BJ (cell line): ENCODE data around the gene WDR35. TPM values are rescaled to one million over a fixed set of nuclear protein-coding genes. Genes with fewer than 3 reads are reported as not detected.
"Not testable (repeated sequence)": the region's sequence is repeated elsewhere in the genome, so short reads cannot be mapped to it uniquely, and the experiment has no call there.

ENCODE experiments used
- CTCF ChIA-PET: fragments of 350-600 bp; formaldehyde crosslinking; extraction: SDS; loops from one replicate; lab custom pipeline; 2021; ENCODE audit warnings: antibody characterized with exemption, inconsistent platforms; lab: Yijun Ruan, JAX
- POLR2A ChIA-PET: fragments of 300-600 bp; sonication (Branson Sonifier 250); formaldehyde crosslinking; extraction: SDS; loops from one replicate; lab custom pipeline; 2021; ENCODE audit warnings: antibody characterized with exemption; lab: Charles Lee
- DNase-seq: peaks from one replicate; pipeline ENCODE4 v3.0.0-alpha.2; 2011; ENCODE audit warnings: low read depth
- H3K27me3 ChIP-seq: 2 replicates; pipeline ENCODE4 v1.6.0; 2011; ENCODE audit warnings: low read length; ENCODE audit not compliant: control insufficient read depth, insufficient read depth
- H3K36me3 ChIP-seq: 2 replicates; pipeline ENCODE4 v1.5.1; 2011; ENCODE audit warnings: low read length; ENCODE audit not compliant: control insufficient read depth, insufficient read depth
- H3K4me3 ChIP-seq: 2 replicates; pipeline ENCODE4 v1.5.1; 2011; ENCODE audit warnings: low read depth, mild to moderate bottlenecking, control low read depth, low read length
- CTCF ChIP-seq: IDR thresholded peaks from 2 replicates; pipeline ENCODE4 v1.5.1; 2011; ENCODE audit warnings: low read depth, mild to moderate bottlenecking, control low read depth, inconsistent platforms, low read length, moderate library complexity; ENCODE audit not compliant: insufficient read depth
- polyA plus RNA-seq: library from polyadenylated mRNA; depleted of rRNA; stranded (reverse); fragments of >200 nt; gene quantifications from 2 replicates; pipeline ENCODE4 v1.2.3, GENCODE V29; 2011

WDR35 gene
- polyA plus RNA-seq, 1 experiment: 2.5 TPM

DNA sequence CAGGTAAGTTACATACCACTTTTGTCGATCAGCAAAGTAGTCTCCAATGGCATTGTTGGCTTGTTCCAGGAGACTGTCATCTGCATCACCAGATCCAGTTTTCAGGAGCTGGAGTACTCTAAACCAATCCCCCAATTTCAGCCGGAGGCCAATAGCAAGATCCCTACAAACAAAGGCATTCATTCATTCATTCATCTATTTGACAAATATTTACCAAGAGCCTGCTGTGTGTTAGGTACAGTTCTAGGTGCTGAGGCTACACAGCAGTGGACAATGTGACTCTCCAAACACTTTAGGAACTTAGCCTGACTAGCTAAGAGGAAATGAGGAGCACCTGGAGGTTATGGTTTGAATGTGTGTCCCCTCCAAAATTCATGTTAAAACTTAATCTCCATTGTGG is 53.7 kb downstream of the WDR35 start:
- POLR2A ChIA-PET: no interaction called here
- peaks cover 2% of the 10 kb centered on the region; the same call in 1 of the 2 replicates for H3K36me3 ChIP-seq
- CTCF ChIA-PET: interaction anchor here (1.0 kb wide), 1 partner anchor 78 kb away, joined by 3 read pairs; no protein-coding TSS in a partner anchor
- no peak for TF ChIP-seq CTCF
- no peaks in the 10 kb centered on the region for H3K27me3 ChIP-seq
- DNase-seq: no peak
- no peak overlapping the region for H3K4me3 ChIP-seq

GRCh38 chr2:19933351-19933981 is 56.4 kb downstream of the WDR35 start:
- DNase-seq: peak; percentile 30
- TF ChIP-seq CTCF: no peak
- Histone ChIP-seq H3K36me3 (peaks cover 2% of the 10 kb centered on the region; the same call in 1 of the 2 replicates), H3K4me3 (no peak overlapping the region), H3K27me3 (no peaks in the 10 kb centered on the region)
- ChIA-PET POLR2A (interaction anchor here (0.5 to 0.8 kb wide), 2 partner anchors 115 to 222 kb away, joined by 3 read pairs; no protein-coding TSS in a partner anchor), CTCF (interaction anchor here (0.9 to 1.9 kb wide), 3 partner anchors 10 to 21 kb away, joined by 4 read pairs; no protein-coding TSS in a partner anchor)

DNA sequence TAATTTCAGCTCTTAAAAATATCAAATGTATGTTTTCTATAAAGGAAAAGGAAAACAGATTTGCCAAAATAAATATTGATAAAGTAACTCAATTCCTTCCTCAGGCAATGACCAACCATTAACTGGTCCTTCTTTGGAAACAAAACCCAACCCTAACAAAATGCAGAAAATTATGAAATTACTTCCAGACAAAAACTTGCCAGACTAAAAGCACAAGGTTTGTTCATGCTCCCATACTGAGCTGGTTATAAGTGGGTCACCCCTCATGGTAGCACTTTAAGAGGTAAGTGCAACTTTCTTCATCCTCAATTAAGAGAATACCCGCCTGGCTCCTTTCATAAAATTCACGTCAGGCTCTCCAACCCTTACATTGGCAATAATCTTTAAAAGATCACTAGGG is 57.0 kb downstream of the WDR35 start:
- TF ChIP-seq CTCF: no peak
- ChIA-PET POLR2A (no interaction called here), CTCF (interaction anchor here (1.8 to 1.9 kb wide), 2 partner anchors 10 to 21 kb away, joined by 4 read pairs; no protein-coding TSS in a partner anchor)
- DNase-seq: no peak
- Histone ChIP-seq H3K4me3 (no peak overlapping the region), H3K27me3 (no peaks in the 10 kb centered on the region), H3K36me3 (peaks cover 3% of the 10 kb centered on the region; the same call in 1 of the 2 replicates)

DNA sequence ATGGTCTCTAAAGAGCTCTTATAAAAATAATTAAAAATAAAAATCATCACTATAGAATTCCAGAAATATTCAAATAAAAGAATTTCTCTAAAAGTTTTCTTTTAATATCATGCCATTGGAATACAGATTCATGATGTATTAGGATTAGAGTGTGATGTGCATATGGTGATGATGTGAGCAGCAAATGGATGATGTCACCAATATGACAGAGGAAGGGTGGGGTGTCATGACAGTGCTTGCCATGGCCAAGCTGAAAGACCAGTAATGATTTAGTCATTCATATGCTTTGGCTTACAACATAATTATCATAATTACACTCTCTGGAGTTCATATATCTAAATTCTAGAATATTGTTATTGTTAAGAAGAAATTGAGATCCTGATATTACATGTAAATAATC is 60.7 kb downstream of the WDR35 start:
- no peak overlapping the region for H3K4me3 ChIP-seq
- no peaks in the 10 kb centered on the region for H3K27me3 ChIP-seq
- peaks cover 2% of the 10 kb centered on the region; the same call in 1 of the 2 replicates for H3K36me3 ChIP-seq
- no peak for TF ChIP-seq CTCF
- ChIA-PET POLR2A (no interaction called here), CTCF (no interaction called here)
- no peak for DNase-seq

DNA sequence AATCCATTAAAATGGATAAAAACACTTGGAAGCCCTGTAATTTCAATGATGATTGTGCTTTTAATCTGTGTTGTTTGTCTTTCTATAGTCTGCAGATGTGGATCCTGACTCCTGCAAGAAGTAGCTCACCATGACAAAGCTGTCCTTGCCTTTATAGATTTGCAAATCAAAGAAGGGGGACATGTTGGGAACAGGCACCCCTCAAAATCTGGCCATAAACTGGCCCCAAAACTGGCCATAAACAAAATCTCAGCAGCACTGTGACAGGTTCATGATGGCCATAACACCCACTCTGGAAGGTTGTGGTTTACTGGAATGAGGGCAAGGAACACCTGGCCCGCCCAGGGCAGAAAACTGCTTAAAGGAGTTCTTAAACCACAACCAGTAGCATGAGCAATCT is 62.1 kb downstream of the WDR35 start:
- DNase-seq, H3K36me3 ChIP-seq, H3K4me3 ChIP-seq, POLR2A ChIA-PET, H3K27me3 ChIP-seq: not testable (repeated sequence)
- CTCF ChIA-PET: interaction anchor here (0.9 kb wide), 1 partner anchor 19 kb away, joined by 5 read pairs; no protein-coding TSS in a partner anchor

DNA sequence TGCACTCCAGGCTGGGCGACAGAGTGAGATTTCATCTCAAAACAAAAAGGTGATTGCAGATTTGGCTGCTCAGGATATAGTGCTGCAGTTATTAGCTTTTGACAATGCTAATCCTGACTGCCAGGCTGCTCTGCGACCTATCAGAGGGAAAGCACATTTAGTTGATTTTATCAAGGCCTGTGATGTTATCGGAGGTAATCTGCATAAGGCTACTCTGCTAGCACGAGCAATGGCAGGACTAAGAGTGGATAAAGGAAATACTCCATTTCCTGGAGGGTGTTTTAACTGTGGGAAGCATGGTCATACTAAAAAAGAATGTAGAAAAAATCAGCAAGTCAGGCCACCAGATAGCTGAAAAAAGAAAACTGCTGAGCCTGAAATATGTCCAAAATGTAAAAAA is 65.4 kb downstream of the WDR35 start:
- CTCF ChIA-PET, H3K4me3 ChIP-seq, H3K36me3 ChIP-seq, DNase-seq, H3K27me3 ChIP-seq, POLR2A ChIA-PET: not testable (repeated sequence)

DNA sequence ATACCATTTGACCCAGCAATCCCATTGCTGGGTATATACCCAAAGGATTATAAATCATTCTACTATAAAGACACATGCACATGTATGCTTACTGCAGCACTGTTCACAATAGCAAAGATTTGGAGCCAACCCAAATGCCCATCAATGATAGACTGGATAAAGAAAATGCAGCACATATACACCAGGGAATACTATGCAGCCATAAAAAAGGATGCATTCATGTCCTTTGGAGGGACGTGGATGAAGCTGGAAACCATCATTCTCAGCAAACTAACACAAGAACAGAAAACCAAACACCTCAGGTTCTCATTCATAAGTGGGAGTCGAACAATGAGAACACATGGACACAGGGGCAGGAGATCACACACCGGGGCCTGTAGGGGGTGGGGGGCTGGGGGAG is 67.7 kb downstream of the WDR35 start:
- CTCF ChIA-PET, H3K4me3 ChIP-seq, H3K27me3 ChIP-seq, POLR2A ChIA-PET, DNase-seq, H3K36me3 ChIP-seq: not testable (repeated sequence)
